Panc1 (cell line): ENCODE data around the gene PTPN23.

Experiments
- CTCF ChIP-seq: fragments of 450-650 bp; IDR thresholded peaks from 2 replicates; pipeline ENCODE4 v1.5.1; 2017; ENCODE audit warnings: mild to moderate bottlenecking
- REST ChIP-seq, 2 experiments: IDR thresholded peaks; 2 replicates each; pipeline ENCODE4 v1.6.1; 2011 to 2012; ENCODE audit warnings: low read depth in 2 of 2, control low read depth in 1 of 2, low read length in 1 of 2, mild to moderate bottlenecking in 1 of 2, moderate library complexity in 1 of 2; ENCODE audit not compliant: insufficient read depth in 1 of 2
- TCF7L2 ChIP-seq: IDR thresholded peaks from 2 replicates; pipeline ENCODE4 v1.6.1; 2011; ENCODE audit warnings: mild to moderate bottlenecking, low read depth, low read length, inconsistent platforms

GRCh38 chr3:47455806-47456452, 75.1 kb downstream of the PTPN23 start:
- TF ChIP-seq CTCF = no peak
- TF ChIP-seq TCF7L2 = no peak
- TF ChIP-seq REST (IDR thresholded peaks at IDR 0.05; ENCODE audit: insufficient read depth in 1 of 2, low read depth in 2 of 2, low read length in 1 of 2) = no peak
